ENCODE results near the gene RNF145.

DNA sequence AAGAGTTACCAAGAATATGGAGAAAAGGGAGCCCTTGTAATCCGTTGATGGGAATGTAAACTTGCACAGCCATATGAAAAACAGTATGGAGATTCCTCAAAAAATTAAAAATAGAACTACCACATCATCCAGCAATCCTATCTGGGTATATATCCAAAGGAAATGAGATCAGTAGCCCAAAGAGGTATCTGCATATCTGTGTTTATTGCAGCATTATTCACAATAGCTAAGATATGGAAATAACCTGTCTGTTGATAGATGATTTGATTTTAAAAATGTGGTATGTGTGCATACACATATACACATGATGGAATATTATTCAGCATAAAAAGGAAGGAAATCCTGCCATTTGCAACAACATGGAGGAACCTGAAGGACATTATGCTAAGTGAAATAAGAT lies 61.4 kb downstream of the RNF145 start:
- TF ChIP-seq POLR2AphosphoS5 (IDR thresholded peaks at IDR 0.05) = no peak
- TF ChIP-seq, protein P1, sequence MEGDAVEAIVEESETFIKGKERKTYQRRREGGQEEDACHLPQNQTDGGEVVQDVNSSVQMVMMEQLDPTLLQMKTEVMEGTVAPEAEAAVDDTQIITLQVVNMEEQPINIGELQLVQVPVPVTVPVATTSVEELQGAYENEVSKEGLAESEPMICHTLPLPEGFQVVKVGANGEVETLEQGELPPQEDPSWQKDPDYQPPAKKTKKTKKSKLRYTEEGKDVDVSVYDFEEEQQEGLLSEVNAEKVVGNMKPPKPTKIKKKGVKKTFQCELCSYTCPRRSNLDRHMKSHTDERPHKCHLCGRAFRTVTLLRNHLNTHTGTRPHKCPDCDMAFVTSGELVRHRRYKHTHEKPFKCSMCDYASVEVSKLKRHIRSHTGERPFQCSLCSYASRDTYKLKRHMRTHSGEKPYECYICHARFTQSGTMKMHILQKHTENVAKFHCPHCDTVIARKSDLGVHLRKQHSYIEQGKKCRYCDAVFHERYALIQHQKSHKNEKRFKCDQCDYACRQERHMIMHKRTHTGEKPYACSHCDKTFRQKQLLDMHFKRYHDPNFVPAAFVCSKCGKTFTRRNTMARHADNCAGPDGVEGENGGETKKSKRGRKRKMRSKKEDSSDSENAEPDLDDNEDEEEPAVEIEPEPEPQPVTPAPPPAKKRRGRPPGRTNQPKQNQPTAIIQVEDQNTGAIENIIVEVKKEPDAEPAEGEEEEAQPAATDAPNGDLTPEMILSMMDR (IDR thresholded peaks at IDR 0.05) = no peak
